ENCODE results near the gene GATM.

GRCh38 chr15:45343258-45343860 is 35.0 kb downstream of the GATM start:
- no peak for TF ChIP-seq POLR2A (IDR thresholded peaks at IDR 0.05; ENCODE audit: low read length)
- TF ChIP-seq GATA1 (IDR thresholded peaks at IDR 0.05; ENCODE audit: low read depth, low read length): no peak
